GM19043 (cell line): ENCODE data around the gene STEAP1B.

Source experiments
- ATAC-seq: cut with Tn5 transposase; IDR thresholded peaks from one replicate; pipeline ENCODE4 v1.9.1; 2021; ENCODE audit warnings: low read depth; ENCODE audit not compliant: unreplicated experiment

The STEAP1B gene

GRCh38 chr7:22377703-22378102 lies 122.3 kb downstream of the STEAP1B start:
- no peak for ATAC-seq

DNA sequence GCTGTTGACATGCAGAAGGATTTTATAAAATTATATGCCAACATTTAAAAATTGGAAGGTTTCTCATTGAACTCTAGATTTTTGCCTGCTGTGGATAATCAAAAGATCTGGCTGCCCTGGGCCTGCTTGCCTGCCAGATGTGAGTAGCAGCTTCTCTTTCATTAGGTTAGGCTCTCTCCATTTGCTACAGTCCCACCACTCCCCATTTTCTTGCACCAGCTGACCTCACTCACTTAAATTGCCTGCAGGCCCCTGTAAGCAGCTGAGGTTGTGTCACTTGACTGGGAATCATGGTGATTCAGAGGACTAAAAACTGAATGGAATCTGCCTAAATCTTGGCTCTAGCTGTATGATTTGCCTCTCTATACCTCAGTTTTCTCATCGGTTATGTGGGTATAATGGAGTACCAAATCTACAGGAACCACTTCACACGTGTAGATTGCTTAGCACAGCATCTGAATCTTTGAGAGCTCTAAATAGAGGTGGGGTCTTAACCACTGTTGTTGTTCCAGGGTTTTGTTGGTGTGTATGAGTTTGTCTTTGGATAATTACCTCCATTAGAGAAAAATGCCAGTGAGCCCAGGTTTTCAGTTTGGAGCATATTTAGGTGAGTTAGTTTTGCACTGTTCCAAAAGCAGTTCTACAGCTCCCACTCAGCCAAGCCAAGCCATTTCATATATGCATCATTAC lies 124.5 kb downstream of the STEAP1B start:
- ATAC-seq = no peak

GRCh38 chr7:22373911-22374310 lies 126.1 kb downstream of the STEAP1B start:
- ATAC-seq = no peak

DNA sequence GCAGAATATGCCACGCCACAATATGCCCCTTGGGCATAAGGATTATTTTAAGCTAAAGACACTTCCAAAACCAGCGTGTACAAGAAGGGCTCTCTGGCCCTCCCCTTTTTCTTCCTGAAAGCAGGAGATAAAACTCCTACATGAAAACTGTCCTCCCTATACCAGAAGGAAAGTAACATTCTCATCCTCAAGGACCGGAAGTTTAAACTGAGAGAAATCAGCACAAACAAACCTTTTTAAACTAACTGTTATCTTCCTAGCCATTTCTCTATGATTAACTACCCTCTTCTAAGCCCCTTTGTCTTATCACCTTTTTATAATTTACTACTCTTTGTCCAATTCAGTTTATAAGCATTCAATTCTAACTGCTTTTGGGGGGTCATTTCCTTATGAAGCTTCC lies 126.6 kb downstream of the STEAP1B start:
- no peak for ATAC-seq

DNA sequence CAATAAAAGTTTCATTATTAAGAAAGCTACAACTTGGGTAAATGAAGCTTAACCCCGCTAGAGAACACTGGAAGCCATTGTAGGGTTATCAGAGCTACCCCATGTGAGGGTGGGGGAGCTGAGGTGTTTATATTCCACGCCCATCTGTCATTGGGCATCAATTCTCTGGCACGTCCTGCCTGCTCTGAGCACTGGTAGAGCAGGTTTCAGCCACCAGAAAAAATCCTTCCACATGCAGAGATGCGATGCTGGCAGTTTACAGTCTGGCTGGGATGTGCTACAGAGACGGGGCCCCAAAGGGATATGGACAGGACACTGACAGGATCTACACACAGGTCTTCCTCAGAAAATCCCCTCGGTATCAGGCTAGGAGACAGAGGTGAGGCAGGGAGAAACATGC lies 127.1 kb downstream of the STEAP1B start:
- no peak for ATAC-seq

- ATAC-seq = no peak
Observed at GRCh38 chr7:22371878-22372277, 128.1 kb downstream of the STEAP1B start.
